ENCODE measurements around the gene TMEM141.
"Not testable (repeated sequence)": the region's sequence is repeated elsewhere in the genome, so short reads cannot be mapped to it uniquely, and the experiment has no call there.

Gene TMEM141

DNA sequence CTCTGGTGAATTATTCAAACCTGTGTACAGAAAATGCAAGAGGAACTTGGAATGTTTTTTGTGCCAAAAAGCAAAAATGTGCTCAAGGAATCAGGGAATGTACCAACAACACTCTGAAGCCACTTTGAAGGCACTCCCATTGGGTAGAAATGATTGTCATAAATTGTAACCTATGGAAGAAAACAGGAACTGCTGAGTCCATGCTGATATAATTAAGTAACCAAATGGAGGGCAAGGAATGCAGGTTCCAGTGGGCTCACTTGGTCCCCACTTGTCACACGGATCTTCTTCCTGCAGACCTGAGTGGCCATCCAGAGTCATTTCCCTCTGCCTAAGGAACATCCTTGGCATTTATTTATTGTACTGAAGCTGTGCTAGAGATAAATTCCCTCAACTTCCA lies 39.9 kb upstream of the TMEM141 start:
- H3K9me3 ChIP-seq (ENCODE audit: severe bottlenecking) = no peaks in the 10 kb centered on the region
- TF ChIP-seq CTCF (IDR thresholded peaks at IDR 0.05; ENCODE audit: poor library complexity, severe bottlenecking) = no peak
- H3K36me3 ChIP-seq (ENCODE audit: low read depth) = no peaks in the 10 kb centered on the region
- DNase-seq (ENCODE audit: low spot score) (no peak), ATAC-seq (ENCODE audit: low read depth) (no peak)
- H3K27ac ChIP-seq (ENCODE audit: poor library complexity, severe bottlenecking) = no peak overlapping the region
- no peaks in the 10 kb centered on the region for H3K27me3 ChIP-seq (ENCODE audit: insufficient read depth, poor library complexity, severe bottlenecking)
- no peaks in the 10 kb centered on the region for H3K4me1 ChIP-seq (ENCODE audit: insufficient read depth, poor library complexity, severe bottlenecking)
- no peak overlapping the region for H3K4me3 ChIP-seq (ENCODE audit: severe bottlenecking)

GRCh38 chr9:136751814-136752213 lies 39.3 kb upstream of the TMEM141 start:
- Histone ChIP-seq H3K4me3 (ENCODE audit: severe bottlenecking) (no peak overlapping the region), H3K27me3 (ENCODE audit: insufficient read depth, poor library complexity, severe bottlenecking) (no peaks in the 10 kb centered on the region), H3K9me3 (ENCODE audit: severe bottlenecking) (no peaks in the 10 kb centered on the region), H3K4me1 (ENCODE audit: insufficient read depth, poor library complexity, severe bottlenecking) (no peaks in the 10 kb centered on the region), H3K36me3 (ENCODE audit: low read depth) (no peaks in the 10 kb centered on the region), H3K27ac (ENCODE audit: poor library complexity, severe bottlenecking) (no peak overlapping the region)
- ATAC-seq (ENCODE audit: low read depth) (no peak), DNase-seq (ENCODE audit: low spot score) (no peak)
- no peak for TF ChIP-seq CTCF (IDR thresholded peaks at IDR 0.05; ENCODE audit: poor library complexity, severe bottlenecking)

- Histone ChIP-seq H3K4me1 (ENCODE audit: insufficient read depth, poor library complexity, severe bottlenecking) (no peaks in the 10 kb centered on the region), H3K27ac (ENCODE audit: poor library complexity, severe bottlenecking) (no peak overlapping the region), H3K9me3 (ENCODE audit: severe bottlenecking) (no peaks in the 10 kb centered on the region), H3K27me3 (ENCODE audit: insufficient read depth, poor library complexity, severe bottlenecking) (no peaks in the 10 kb centered on the region), H3K4me3 (ENCODE audit: severe bottlenecking) (no peak overlapping the region), H3K36me3 (ENCODE audit: low read depth) (no peaks in the 10 kb centered on the region)
- no peak for DNase-seq (ENCODE audit: low spot score)
- no peak for TF ChIP-seq CTCF (IDR thresholded peaks at IDR 0.05; ENCODE audit: poor library complexity, severe bottlenecking)
- ATAC-seq (ENCODE audit: low read depth) = no peak
These were observed 37.6 kb upstream of the TMEM141 start for GRCh38 chr9:136753371-136754058.

GRCh38 chr9:136754059-136754572 lies 37.0 kb upstream of the TMEM141 start:
- no peaks in the 10 kb centered on the region for H3K36me3 ChIP-seq (ENCODE audit: low read depth)
- ATAC-seq (ENCODE audit: low read depth) (no peak), DNase-seq (ENCODE audit: low spot score) (no peak)
- no peak for TF ChIP-seq CTCF (IDR thresholded peaks at IDR 0.05; ENCODE audit: poor library complexity, severe bottlenecking)
- H3K4me1 ChIP-seq (ENCODE audit: insufficient read depth, poor library complexity, severe bottlenecking) = no peaks in the 10 kb centered on the region
- no peaks in the 10 kb centered on the region for H3K9me3 ChIP-seq (ENCODE audit: severe bottlenecking)
- no peak overlapping the region for H3K27ac ChIP-seq (ENCODE audit: poor library complexity, severe bottlenecking)
- no peaks in the 10 kb centered on the region for H3K27me3 ChIP-seq (ENCODE audit: insufficient read depth, poor library complexity, severe bottlenecking)
- H3K4me3 ChIP-seq (ENCODE audit: severe bottlenecking) = no peak overlapping the region

DNA sequence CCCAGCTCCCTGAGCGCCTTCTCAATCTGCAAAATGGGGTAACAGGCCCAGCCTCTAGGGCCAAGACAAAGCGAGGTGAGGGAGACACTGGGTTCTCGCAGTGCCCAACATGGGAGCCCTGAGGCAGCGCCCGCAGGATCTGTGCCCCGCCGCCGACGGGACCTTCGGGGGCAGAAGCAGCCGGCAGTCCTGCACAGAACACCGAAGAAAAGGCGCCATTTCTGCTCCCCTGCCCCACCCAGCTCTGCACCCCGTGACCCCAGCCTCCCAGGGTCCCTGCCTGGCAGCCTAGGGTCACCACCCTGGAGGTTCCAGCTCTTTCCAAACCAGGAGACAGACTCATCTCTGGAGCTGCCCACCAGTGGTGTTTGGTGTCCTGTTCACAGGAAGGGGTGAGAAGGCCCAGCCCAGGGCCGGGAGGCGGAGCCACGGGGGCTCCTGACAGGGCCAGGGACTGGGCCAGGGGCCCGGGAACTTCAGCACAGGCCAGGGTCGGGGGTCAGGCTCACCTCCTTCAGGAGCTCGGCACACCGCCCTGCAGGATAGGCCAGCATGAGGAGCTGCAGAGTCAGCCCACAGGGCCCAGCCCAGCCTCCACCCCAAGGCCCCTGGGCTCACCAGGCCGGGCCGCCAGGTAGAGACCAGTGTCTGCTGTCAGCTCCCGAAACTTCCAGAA lies 36.4 kb upstream of the TMEM141 start:
- H3K4me3 ChIP-seq (ENCODE audit: severe bottlenecking) = no peak overlapping the region
- no peak for TF ChIP-seq CTCF (IDR thresholded peaks at IDR 0.05; ENCODE audit: poor library complexity, severe bottlenecking)
- DNase-seq (ENCODE audit: low spot score) (no peak), ATAC-seq (ENCODE audit: low read depth) (no peak)
- no peaks in the 10 kb centered on the region for H3K4me1 ChIP-seq (ENCODE audit: insufficient read depth, poor library complexity, severe bottlenecking)
- no peaks in the 10 kb centered on the region for H3K9me3 ChIP-seq (ENCODE audit: severe bottlenecking)
- H3K27ac ChIP-seq (ENCODE audit: poor library complexity, severe bottlenecking) = no peak overlapping the region
- H3K36me3 ChIP-seq (ENCODE audit: low read depth) = no peaks in the 10 kb centered on the region
- no peaks in the 10 kb centered on the region for H3K27me3 ChIP-seq (ENCODE audit: insufficient read depth, poor library complexity, severe bottlenecking)

DNA sequence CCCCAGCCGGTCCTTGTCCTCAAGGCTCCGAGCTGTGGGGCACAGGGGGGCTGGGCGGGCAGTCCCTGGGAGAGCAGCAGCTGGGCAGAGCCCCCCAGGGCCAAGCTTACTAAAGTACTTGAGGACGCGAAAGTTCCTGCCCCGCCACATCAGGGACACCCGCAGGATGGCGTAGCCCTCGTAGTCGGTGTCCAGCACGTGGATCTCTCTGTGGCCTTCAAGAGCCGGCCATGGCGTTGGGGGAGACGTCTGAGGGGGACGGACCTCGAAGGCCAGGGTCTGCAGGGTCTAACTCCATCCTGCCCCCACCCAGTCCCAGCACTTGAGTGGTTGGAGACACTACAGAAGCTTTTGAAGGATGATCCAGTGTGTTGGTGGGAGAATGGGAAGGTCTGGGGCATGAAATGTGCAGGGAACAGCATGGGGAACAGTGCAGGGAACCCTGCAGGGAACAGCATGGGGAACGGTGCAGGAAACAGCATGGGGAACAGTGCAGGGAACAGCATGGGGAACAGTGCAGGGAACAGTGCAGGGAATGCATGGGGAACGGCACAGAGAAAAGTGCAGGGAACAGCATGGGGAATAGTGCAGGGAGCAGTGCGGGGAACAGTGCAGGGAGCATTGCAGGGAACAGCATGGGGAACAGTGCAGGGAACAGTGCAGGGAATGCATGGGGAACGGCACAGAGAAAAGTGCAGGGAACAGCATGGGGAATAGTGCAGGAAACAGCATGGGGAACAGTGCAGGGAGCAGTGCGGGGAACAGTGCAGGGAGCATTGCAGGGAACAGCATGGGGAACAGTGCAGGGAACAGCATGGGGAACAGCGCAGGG lies 35.6 kb upstream of the TMEM141 start:
- not testable (repeated sequence) for H3K4me1 ChIP-seq (ENCODE audit: insufficient read depth, poor library complexity, severe bottlenecking); DNase-seq (ENCODE audit: low spot score); H3K9me3 ChIP-seq (ENCODE audit: severe bottlenecking); ATAC-seq (ENCODE audit: low read depth); H3K27ac ChIP-seq (ENCODE audit: poor library complexity, severe bottlenecking); H3K4me3 ChIP-seq (ENCODE audit: severe bottlenecking); H3K36me3 ChIP-seq (ENCODE audit: low read depth); H3K27me3 ChIP-seq (ENCODE audit: insufficient read depth, poor library complexity, severe bottlenecking)

Measured in RWPE2 (cell line).